Activated T-cell treated with anti-CD3 and anti-CD28 coated beads for 4 hours (primary cell): ENCODE results near the gene FGF12.

Source experiments
- DNase-seq: peaks from one replicate; pipeline ENCODE4 v3.0.0-alpha.2; 2020

Gene FGF12

DNA sequence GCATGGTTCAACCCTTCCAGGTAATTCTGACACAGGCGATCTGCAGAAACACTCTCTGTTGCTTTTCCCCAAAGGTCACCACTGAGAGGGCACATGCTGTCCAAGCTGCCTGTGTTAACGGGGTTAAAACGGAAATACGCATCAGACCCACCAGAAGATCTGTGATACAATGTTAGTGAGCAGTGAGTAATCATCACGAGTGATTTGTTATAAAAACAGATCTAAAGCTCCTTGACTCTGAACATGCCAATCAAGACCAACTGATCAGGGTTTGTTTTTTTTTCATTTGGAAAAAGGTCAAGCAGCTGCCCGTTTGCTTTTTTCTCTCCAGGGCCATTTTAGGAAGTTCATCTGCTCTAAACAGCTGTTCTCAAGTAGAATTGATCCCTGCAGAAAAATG is 43.2 kb downstream of the FGF12 start:
- DNase-seq: no peak

DNA sequence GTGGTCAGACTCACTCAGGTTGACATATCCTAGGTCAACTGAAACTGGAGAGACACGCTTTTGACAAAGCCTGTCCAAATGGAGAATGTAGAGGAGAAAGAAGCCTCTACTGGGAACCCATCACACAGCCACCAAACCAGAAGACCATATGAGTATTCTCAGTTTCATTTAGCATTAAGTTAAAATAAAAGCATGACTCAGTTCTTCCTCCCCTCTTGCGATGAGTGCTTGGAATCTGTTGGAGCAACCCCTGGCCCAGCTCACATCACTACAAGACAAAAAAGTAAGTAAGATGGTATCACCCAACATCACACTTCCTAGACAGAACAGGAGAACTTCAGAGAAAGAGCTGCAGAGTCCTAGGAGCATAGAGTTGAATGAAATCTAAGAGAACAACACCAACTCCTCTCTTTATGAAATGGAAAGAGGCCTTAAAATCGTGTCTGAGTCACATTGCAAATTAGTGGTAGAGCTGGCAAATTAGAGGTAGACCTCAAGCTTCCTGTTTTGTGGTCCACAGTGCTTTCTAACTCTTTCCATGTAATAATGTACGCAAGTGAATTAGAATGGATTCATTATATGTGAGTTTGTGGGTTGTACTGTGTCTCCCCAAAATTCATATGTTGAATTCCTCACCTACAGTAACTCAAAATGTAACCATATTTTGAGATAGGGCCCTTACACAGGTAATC is 51.2 kb downstream of the FGF12 start:
- DNase-seq: no peak

DNA sequence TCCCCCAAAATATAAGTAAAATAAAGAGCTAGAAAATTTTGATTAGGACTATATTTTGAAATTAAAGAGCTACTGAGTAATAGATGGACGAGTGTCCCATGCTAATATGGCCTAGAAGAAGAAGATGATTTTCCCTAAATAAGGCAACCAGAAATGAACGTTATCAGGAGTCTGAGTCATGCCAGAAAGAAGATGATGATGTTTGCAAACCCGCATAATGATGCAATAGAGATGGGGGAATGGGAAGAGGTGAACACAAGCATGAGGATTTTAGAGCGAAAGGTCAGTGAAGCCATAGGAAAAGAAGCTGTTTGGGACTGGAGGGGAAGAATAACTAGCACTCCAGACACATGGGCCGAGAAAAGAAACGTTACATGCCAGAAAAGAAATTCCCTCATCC is 71.7 kb downstream of the FGF12 start:
- DNase-seq: no peak

DNA sequence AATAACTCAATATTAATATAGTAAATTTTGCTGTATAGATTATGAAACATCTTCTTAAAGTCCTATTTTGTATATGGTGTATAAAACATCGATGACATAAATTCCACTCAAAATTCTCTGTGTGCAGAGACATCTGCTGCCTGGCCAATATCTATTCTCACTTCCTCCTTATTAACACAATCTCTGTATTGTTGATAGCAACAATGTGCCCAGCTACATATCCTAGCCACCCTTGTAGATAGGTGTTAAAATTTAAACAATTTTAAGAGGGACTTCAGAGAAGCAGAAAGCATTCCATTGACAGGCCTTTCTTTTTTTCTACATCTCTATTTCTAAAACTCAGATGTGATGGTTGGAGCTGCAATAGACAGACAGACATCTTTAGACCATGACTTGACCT is 72.3 kb downstream of the FGF12 start:
- DNase-seq: no peak

DNA sequence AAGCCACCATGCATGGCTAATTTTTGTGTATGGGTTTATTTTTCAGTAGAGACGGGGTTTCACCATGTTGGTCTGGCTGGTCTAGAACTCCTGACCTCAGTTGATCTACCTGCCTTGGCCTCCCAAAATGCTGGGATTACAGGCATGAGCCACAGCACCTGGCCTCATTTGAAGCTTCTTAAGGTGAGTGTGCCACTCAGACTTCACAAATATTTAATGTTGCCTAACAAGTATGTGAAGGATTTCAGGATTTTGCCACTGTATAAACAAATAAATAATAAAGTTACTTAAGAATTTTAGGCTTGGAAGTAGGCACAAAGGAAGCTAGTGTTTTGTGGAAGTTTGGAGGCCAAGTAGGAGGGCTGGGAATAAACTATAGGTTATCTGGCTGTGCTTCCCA is 73.5 kb downstream of the FGF12 start:
- no peak for DNase-seq

DNA sequence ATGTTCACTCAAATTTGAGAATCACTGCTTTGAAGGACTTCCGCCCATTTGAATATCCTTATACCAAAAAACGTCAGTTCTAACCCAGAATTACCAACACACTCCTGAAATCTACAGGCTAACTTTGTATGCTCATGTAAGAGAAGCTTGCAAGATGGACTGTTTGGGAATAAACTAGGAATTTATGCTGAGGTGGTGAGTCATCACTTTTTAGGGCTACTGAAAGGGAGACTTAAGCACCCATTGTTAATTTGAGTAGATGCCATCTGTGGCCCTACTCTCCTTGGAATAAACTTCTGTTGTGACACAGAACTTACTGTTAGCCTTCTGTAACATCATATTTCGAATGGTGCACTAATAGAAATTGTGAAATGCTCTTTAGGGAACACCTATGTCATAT is 74.6 kb downstream of the FGF12 start:
- DNase-seq: no peak

DNA sequence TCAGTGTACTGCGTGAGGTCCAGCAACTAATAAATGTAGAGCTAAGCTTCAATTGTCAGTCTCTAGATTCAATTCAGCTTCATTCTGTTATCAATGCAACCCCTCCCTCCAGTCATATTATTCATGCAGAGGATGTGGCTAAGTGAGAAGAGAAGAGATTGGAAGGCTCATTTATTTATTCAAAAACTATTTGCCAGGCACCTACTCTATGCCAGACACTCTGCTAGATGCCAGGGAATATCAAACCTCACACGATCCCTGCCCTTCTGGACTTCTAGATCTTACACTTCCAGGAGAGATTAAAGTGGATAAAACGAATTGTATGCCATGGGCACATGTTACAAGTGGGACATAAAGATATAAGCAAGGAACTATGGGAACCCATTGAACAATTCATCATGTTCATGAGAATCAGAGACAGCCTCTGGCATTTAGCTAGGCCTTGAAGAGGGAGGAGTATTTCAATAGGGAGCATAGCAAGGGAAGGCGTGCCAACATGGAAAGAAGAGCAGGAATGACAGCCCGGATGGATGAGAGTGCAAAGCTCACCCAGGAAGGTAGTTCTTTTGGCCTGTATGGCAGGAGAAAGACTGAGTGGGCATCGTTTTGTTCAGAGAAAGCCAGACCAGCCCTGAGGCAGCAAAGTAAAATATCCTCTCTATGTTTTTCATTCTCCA is 75.4 kb downstream of the FGF12 start:
- no peak for DNase-seq

DNA sequence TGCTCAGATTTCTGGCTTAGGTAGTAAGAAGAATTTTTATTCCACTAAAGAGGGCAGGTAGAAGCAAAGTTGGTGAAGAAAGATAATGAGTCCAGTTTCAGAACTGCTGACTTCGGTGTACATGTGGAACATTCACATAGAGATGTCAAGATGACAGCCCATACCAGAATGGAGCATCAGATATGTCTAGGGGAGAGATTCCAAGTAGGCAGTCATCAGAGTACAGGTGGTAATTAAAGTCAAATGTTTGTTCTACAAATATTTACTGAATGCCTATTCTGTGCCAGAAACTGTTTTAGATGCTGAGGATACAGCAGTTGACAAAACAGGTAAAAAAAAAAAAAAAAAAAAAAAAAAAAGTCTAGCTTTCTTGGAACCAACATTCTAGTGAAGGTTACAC is 81.9 kb downstream of the FGF12 start:
- no peak for DNase-seq

DNA sequence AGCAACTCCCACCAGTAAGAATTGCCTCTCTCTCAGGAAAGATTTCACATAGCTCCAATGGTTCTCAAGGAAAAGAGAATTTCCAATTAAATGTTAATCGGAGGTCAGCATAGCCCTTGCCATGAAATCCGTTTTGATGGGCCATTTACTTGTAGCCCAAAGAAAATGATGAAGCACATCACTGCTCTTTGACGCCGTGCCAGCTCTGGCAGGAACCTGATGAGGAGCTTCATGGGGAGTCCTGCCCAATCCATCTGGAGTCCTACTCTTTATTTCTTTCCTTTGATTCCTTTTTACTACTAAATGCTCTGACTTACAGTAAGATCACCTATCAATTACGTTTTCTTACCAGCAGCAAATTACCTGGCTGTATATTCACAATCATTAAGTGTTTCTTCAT is 84.7 kb downstream of the FGF12 start:
- no peak for DNase-seq

DNA sequence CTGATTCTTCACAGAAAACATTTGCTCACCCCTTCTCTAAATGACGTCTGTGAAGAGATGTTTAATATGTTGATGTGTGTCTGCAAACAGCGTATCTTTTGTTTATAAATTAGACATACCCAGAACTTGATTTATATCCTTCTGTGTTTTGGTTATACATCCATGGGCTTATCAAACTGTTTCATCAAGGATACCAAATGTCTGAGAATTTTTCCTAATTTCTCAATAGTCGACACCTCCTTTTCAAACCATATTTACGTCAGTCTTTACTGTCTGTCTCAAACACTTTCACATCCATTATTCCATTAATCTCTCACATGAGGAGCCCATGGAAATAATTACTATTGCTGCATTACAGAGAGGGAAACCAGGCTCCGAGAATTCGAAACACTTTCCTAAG is 85.4 kb downstream of the FGF12 start:
- DNase-seq: no peak

DNA sequence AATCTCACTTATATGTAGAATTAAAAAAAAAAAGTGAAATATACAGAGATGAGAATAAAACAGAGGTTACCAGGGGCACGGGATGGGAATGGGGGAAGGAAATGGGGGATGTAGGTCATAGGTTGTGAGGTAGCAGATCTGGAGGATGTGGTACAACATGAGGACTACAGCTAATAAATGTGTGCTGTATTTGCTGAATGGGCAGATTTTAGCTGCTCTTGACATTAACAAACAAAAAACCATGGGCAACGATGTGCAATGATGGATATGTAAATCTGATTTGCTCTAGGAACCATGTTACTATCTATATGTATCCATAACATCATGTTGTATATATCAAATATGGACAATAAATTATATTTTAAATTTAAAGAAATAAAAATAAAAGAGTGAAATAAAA is 87.4 kb downstream of the FGF12 start:
- DNase-seq: no peak

DNA sequence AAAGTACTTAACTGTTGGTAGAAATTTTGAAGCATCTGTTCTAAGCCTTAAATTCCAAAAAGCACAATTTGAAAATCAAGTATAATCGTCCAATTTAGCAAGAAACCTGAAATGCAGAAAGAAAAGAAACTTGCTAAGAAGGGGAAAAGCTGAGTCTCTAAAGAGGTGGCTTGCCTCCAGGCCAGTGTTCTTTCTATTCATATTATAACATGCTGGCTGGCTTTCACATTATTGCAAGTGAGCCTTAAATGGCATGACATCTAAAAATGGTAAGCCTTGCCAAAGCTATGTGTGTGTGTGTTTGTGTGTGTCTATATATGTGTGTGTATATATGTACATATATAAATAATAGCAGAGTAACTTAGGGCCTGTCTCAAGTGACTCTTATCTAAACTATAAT is 89.5 kb downstream of the FGF12 start:
- no peak for DNase-seq

DNA sequence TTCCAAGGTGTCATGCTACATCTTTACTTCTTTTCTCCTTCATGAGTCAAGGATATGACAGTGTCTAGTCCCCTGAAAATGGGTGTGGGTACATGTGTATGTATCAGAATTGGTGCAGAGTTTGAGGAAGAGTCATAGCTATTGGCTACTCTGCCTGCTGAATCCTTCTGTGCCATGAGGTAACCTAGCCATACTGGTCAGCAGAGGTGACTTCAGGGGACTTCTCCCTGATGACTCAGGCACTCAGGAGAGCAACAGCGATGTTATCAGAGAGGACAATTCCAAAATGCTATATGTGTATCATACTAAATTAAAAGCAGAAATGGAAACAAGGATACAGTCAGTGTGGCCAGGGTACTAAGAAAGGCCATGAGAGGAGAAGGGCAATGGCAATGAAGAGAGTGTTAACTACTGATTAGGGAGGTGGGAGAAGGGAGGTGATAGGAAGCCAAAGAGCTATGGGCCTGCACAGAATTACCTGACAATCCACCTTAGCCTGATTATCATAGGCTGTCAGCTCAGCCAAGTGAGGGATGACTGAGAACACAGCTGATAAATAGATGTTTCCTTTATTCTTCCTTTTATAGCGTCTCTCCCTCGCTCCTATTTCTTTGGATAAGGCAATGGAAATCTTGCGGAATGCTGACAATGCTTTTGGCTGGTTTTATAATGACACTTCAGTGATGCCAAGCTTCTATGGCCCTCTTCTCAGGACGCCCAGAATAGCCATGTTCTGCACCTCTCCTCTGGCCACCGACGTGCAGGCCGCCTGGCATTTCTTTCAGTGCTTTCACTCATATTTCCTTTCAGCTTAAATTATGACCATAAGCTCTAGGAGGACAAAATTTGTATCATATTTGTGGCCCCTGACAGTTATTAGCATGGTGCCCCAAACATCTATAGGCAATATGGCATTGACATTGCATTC is 90.6 kb downstream of the FGF12 start:
- no peak for DNase-seq

DNA sequence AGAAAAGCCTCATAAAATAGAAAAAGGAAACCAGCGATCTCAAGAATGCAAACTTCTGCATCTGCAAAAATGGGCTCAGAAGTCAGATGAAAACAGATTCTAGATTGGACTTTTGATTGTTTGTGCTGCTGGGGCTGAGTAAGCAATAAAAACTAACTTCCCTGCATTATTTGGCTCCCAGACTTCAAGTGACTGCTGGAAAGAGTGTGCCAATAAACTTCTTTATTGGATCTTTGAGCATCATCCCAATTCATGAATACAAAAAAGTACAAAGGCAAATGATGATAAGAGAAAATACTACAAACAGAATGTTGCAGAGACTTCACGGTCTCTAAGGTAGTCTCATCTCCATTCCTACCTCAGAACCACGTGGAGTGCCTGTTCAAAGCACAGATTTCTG is 97.9 kb downstream of the FGF12 start:
- DNase-seq: no peak

DNA sequence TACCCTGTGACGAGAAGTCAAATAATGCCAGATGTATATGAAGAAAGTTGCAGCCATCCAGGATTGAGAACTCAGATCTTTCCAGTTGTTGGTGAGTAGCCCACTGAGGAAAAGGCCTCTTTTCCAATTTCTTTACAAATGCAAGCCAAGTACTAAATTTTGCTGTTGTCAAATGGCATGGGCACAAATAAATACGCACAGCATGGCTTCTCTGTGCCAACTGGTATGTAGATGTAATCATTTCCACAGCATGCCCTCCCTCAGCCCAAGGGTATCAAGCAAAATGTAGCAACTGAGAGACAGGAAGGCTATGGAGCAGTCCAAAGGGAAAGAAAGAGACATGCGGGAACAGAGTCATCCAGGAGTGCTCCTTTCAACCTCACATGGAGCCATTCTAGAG is 105.4 kb downstream of the FGF12 start:
- no peak for DNase-seq

DNA sequence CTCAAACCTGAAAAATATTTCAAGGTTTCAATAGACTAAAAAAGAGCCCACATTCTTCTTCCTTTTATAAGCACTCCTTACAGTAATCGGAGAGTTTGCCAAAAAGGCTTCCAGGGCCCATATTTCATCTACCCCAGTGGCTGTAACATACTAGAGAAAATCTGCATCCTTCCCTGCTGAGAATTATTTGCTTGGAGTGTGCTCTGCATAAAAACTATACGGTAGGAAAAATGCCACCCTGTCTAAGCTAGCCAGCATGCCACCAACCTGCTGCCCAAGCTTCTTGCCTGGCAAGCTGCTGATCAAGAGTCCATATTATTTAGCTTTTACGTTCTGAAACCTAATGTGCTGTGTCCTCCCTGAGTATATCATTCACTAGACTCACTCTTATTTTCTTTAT is 107.1 kb downstream of the FGF12 start:
- DNase-seq: no peak

DNA sequence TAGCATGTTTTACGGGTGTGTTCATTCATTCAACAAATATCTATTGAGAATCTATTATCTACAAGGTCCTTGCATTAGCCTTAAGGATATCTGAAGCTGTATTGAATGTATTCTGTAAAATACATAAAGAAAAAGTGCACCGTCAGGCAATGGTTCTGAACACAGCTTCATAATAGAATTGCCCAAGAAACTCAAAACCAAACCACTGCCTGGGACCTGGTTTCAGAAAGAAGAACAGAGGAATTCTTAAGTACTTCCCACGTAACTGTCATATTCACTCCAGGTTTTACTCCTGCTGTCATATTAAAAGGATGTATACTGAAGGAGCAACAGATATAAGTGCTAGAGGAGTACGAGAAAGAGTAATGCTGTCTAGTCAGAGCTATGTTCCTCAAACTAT is 115.9 kb downstream of the FGF12 start:
- no peak for DNase-seq

DNA sequence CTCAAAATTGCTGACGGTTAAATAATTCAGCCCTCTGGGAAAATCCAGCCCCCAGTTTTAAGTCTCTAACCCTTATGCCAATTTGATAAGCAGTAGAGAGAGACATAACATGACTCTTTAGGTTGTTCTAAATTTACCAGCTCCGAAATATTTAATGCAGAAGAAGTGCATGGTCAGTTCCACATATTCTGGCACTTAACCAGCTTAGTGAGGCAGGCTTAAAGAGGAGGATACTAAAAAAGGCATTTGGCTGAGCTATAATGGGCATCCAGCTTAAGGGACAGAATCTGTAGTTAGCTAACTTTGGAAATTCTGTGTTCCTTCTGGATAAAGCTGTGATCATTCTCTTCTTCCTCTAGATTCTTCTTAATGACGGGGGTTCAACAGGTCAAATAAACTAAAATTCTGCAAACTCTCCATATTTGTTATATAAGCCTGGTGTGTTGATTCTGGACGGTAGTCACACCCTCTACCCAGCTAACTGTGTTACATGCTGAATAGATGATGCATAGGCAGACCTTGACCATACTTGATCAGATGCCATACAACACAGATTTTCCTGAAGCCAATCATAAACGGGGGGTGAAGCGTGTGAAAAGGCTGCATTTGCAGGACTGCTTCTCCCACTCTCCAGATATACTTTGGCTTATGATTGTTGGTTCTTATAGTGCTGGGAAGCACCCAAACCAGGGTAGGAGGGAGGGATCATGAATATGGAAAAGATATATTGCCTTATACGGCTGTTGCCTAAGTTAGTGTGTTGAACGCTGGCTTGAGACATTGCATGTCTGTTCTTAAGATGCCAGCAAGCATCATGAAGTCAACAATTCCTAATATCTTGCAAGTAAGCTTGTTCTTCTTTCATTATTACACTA is 118.4 kb downstream of the FGF12 start:
- DNase-seq: no peak

DNA sequence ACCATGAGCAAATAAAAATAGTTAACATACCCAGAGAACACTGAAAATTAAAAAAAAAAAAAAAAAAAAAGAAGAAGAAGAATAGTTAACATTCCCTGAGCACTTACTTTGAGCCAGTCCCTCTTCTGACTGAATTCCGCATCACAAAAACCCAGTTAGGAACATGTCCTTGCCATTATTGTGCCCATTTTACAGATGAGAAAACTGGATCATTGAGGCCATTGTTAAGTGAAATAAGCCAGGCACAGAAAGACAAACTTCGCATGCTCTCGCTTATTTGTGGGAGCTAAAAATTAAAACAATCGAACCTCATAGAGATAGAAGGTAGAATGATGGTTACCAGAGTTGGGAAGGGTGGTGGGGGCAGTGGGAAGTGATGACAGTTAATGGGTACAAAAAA is 119.5 kb downstream of the FGF12 start:
- no peak for DNase-seq

DNA sequence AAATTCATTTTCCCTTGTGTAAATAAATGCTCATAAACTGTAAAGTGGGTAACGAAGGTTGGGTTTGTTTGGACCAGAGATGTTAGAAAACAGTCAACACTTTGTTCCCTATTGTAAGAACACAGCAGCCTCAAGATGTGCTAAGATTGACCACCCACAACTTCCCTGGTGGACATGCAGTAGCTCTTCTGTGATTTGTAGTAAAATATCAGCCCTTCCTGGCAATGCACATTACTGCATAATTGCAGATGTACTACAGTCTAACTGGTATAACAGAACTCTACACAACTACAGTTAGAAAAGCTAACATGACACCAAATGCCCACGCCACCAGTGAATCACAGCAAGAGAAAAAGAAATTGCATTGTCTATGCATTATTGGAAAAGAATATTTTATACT is 129.4 kb downstream of the FGF12 start:
- no peak for DNase-seq

DNA sequence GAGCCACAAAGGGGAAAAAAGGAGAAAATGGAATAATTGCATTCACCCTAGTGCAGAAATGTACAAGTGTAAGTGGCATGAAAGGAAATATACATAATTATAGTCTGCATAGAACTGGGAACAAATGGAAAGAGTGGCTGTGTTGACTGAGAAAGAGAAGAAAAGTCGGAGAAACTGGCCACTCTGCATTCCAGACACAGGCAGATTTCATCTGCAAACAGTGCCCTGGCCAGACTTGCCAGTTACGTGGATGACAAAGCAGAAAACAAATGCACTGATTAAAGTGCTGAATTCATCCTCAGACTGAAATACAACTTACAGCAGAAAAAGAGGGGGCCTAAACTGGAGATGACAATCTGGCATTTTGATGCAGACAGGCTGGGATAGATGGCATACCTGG is 129.8 kb downstream of the FGF12 start:
- no peak for DNase-seq

DNA sequence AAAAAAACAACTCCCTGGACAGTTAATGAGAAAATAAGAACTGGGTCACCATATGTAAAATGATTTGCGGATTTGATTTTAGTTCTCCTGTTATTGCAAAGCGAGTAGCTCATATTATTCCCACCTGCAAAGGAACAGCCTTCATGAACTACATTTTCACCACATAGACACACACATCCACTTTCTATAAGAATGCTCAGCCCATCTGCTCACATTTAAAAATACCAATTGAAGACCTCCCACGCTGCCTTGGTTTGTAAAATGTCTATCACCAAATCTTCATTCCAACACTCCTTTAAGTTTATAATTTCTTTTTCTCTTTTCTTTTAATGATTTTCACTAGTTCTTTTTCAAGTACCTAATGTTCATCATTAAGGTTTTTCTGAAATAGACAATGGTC is 148.6 kb downstream of the FGF12 start:
- no peak for DNase-seq

DNA sequence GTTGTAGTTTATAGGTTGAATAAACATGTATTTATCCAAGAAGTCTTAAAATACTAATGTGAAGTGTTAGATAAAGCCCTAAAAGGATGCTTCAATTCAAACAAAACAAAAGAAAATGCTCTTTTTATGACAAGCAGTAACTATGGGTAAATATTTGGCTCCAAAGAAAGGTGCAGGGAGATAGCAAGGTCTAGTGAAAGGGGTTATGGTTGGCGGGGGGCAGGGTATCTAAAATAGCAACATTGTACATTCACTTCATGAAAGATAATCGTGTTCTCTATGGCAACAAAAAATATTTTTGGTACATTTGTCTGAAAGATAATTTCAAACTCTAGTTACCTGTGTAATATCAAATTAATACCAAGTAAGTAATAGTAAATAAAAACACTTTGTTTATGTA is 149.5 kb downstream of the FGF12 start:
- DNase-seq: no peak
